Stimulated activated naive B cell treated with anti-CD40 and anti-IgM and Interleukin-4, amounts not matched to agents 10 μg/mL and 1 μg/mL and 100 μg/mL, for 72 hours (primary cell): Measurements from ENCODE around the gene MCOLN2.
"Not testable (repeated sequence)": the region's sequence is repeated elsewhere in the genome, so short reads cannot be mapped to it uniquely, and the experiment has no call there.

ENCODE experiments used
- ATAC-seq, 2 donors: fragments of 150-1000 bp; cut with Tn5 transposase; replicated peaks; 2 replicates each; pipeline ENCODE4 v1.10.0; 2021; ENCODE audit warnings: moderate library complexity in 1 of 2
- DNase-seq: peaks from one replicate; pipeline ENCODE4 v3.0.0; 2021
- H3K27ac Mint-ChIP-seq: one replicate; pipeline ENCODE4 v1.8.0; 2022; ENCODE audit warnings: mild to moderate bottlenecking, mixed read lengths
- H3K27me3 Mint-ChIP-seq, 2 donors: one replicate each; pipeline ENCODE4 v1.8.0; 2022; ENCODE audit warnings: mixed read lengths in 2 of 2
- H3K36me3 Mint-ChIP-seq, 2 donors: one replicate each; pipeline ENCODE4 v1.8.0; 2022; ENCODE audit warnings: mixed read lengths in 2 of 2, mild to moderate bottlenecking in 1 of 2
- H3K4me1 Mint-ChIP-seq, 2 donors: one replicate each; pipeline ENCODE4 v1.8.0; 2022; ENCODE audit warnings: mixed read lengths in 2 of 2, mild to moderate bottlenecking in 1 of 2
- H3K4me3 Mint-ChIP-seq, 2 donors: one replicate each; pipeline ENCODE4 v1.8.0; 2022; ENCODE audit warnings: mild to moderate bottlenecking in 2 of 2, mixed read lengths in 2 of 2, moderate library complexity in 1 of 2
- H3K9me3 Mint-ChIP-seq, 2 donors: one replicate each; pipeline ENCODE4 v1.8.0; 2022; ENCODE audit warnings: mixed read lengths in 2 of 2, mild to moderate bottlenecking in 1 of 2

Gene MCOLN2

GRCh38 chr1:84996846-84997666 lies at the start of gene MCOLN2:
Gene MCOLN2 (minus strand): TSS chr1:84997113. CDS start chr1:84996872, 241 bp downstream.
- Mint-ChIP-seq H3K4me3 (peak within 1 kb of the TSS; percentile 87), H3K27me3 (no peaks in the 10 kb centered on the region), H3K36me3 (peaks cover 26% of the 10 kb centered on the region in 2 donors), H3K4me1 (peaks cover 27 to 53% of the 10 kb centered on the region in 2 donors), H3K9me3 (peaks cover 0 to 4% of the 10 kb centered on the region in 2 donors), H3K27ac (peak within 1 kb of the TSS; percentile 93)
- ATAC-seq (peak; percentile 61 to 63), DNase-seq (peak; percentile 65)

GRCh38 chr1:85042413-85042812 lies 45.5 kb upstream of the MCOLN2 start:
- Mint-ChIP-seq H3K27me3 (peaks cover 34 to 50% of the 10 kb centered on the region in 2 donors), H3K27ac (no peak overlapping the region), H3K4me3 (no peak overlapping the region), H3K9me3 (no peaks in the 10 kb centered on the region), H3K36me3 (peaks cover 0 to 4% of the 10 kb centered on the region in 2 donors), H3K4me1 (peaks cover 3 to 6% of the 10 kb centered on the region in 2 donors)
- ATAC-seq (no peak), DNase-seq (no peak)

- no peak for DNase-seq
- Mint-ChIP-seq H3K9me3 (no peaks in the 10 kb centered on the region), H3K36me3 (peaks cover 0 to 4% of the 10 kb centered on the region in 2 donors), H3K27ac (no peak overlapping the region), H3K4me3 (no peak overlapping the region), H3K4me1 (no peaks in the 10 kb centered on the region), H3K27me3 (peaks cover 32 to 45% of the 10 kb centered on the region in 2 donors)
- ATAC-seq, result no peak
Observed at GRCh38 chr1:85041793-85042192, 44.9 kb upstream of the MCOLN2 start.

GRCh38 chr1:85033221-85033620 lies 36.3 kb upstream of the MCOLN2 start:
- H3K27me3 Mint-ChIP-seq, result peaks cover 22 to 23% of the 10 kb centered on the region in 2 donors
- H3K36me3 Mint-ChIP-seq, result no peaks in the 10 kb centered on the region
- no peak for DNase-seq
- no peak for ATAC-seq
- H3K27ac Mint-ChIP-seq, result no peak overlapping the region
- H3K4me3 Mint-ChIP-seq, result no peak overlapping the region
- H3K9me3 Mint-ChIP-seq, result no peaks in the 10 kb centered on the region
- H3K4me1 Mint-ChIP-seq, result no peaks in the 10 kb centered on the region

- Mint-ChIP-seq H3K9me3 (no peaks in the 10 kb centered on the region), H3K4me1 (peaks cover 6 to 9% of the 10 kb centered on the region in 2 donors), H3K36me3 (no peaks in the 10 kb centered on the region), H3K27me3 (peaks cover 6 to 7% of the 10 kb centered on the region in 2 donors), H3K4me3 (no peak overlapping the region), H3K27ac (no peak overlapping the region)
- DNase-seq (no peak), ATAC-seq (no peak)
Observed at GRCh38 chr1:85030536-85030935, 33.6 kb upstream of the MCOLN2 start.

GRCh38 chr1:85028151-85028550 lies 31.2 kb upstream of the MCOLN2 start:
- Mint-ChIP-seq H3K9me3 (no peaks in the 10 kb centered on the region), H3K27ac (no peak overlapping the region), H3K4me3 (no peak overlapping the region), H3K4me1 (peaks cover 6 to 9% of the 10 kb centered on the region in 2 donors), H3K27me3 (no peaks in the 10 kb centered on the region), H3K36me3 (no peaks in the 10 kb centered on the region)
- no peak for ATAC-seq
- DNase-seq, result no peak

- DNase-seq (no peak), ATAC-seq (peak; percentile 86 to 95)
- Mint-ChIP-seq H3K27me3 (no peaks in the 10 kb centered on the region), H3K36me3 (no peaks in the 10 kb centered on the region), H3K4me1 (peaks cover 6 to 9% of the 10 kb centered on the region in 2 donors), H3K27ac (no peak overlapping the region), H3K9me3 (no peaks in the 10 kb centered on the region), H3K4me3 (peak overlapping the region in 1 of 2 donors; percentile 6)
Observed at GRCh38 chr1:85027242-85027983, 30.5 kb upstream of the MCOLN2 start.

- Mint-ChIP-seq H3K9me3 (no peaks in the 10 kb centered on the region), H3K27me3 (no peaks in the 10 kb centered on the region), H3K4me3 (no peak overlapping the region), H3K4me1 (peaks cover 6 to 9% of the 10 kb centered on the region in 2 donors), H3K36me3 (no peaks in the 10 kb centered on the region), H3K27ac (no peak overlapping the region)
- no peak for DNase-seq
- no peak for ATAC-seq
Observed at GRCh38 chr1:85025940-85026339, 29.0 kb upstream of the MCOLN2 start.

GRCh38 chr1:85024736-85025135 lies 27.8 kb upstream of the MCOLN2 start:
- H3K27me3 Mint-ChIP-seq, result no peaks in the 10 kb centered on the region
- DNase-seq (no peak), ATAC-seq (no peak)
- H3K4me3 Mint-ChIP-seq, result no peak overlapping the region
- H3K9me3 Mint-ChIP-seq, result no peaks in the 10 kb centered on the region
- peaks cover 6 to 9% of the 10 kb centered on the region in 2 donors for H3K4me1 Mint-ChIP-seq
- no peak overlapping the region for H3K27ac Mint-ChIP-seq
- H3K36me3 Mint-ChIP-seq, result no peaks in the 10 kb centered on the region

- no peak for DNase-seq
- Mint-ChIP-seq H3K4me1 (peaks cover 6 to 8% of the 10 kb centered on the region in 2 donors), H3K27me3 (no peaks in the 10 kb centered on the region), H3K27ac (no peak overlapping the region), H3K9me3 (no peaks in the 10 kb centered on the region), H3K4me3 (no peak overlapping the region), H3K36me3 (peaks cover 0 to 2% of the 10 kb centered on the region in 2 donors)
- no peak for ATAC-seq
Observed at GRCh38 chr1:85022700-85023099, 25.8 kb upstream of the MCOLN2 start.

- ATAC-seq, result no peak
- DNase-seq, result no peak
- Mint-ChIP-seq H3K27ac (no peak overlapping the region), H3K36me3 (peaks cover 0 to 2% of the 10 kb centered on the region in 2 donors), H3K4me1 (no peaks in the 10 kb centered on the region), H3K4me3 (no peak overlapping the region), H3K27me3 (peaks cover 4% of the 10 kb centered on the region in 2 donors), H3K9me3 (peaks cover 0 to 1% of the 10 kb centered on the region in 2 donors)
Observed at GRCh38 chr1:85019994-85020393, 23.1 kb upstream of the MCOLN2 start.

- H3K9me3 Mint-ChIP-seq, result peaks cover 0 to 1% of the 10 kb centered on the region in 2 donors
- ATAC-seq (no peak), DNase-seq (no peak)
- H3K27me3 Mint-ChIP-seq, result peaks cover 15 to 21% of the 10 kb centered on the region in 2 donors
- H3K27ac Mint-ChIP-seq, result no peak overlapping the region
- no peak overlapping the region for H3K4me3 Mint-ChIP-seq
- no peaks in the 10 kb centered on the region for H3K4me1 Mint-ChIP-seq
- H3K36me3 Mint-ChIP-seq, result peaks cover 0 to 2% of the 10 kb centered on the region in 2 donors
Observed at GRCh38 chr1:85015826-85016225, 18.9 kb upstream of the MCOLN2 start.

- peaks cover 38 to 65% of the 10 kb centered on the region in 2 donors for H3K27me3 Mint-ChIP-seq
- peaks cover 25 to 40% of the 10 kb centered on the region in 2 donors for H3K36me3 Mint-ChIP-seq
- not testable (repeated sequence) for H3K27ac Mint-ChIP-seq
Observed at GRCh38 chr1:85005641-85006040, 8.7 kb upstream of the MCOLN2 start.

GRCh38 chr1:85001742-85002141 lies 4.8 kb upstream of the MCOLN2 start:
- peak overlapping the region in 1 of 2 donors; percentile 4 for H3K4me3 Mint-ChIP-seq
- peaks cover 16 to 39% of the 10 kb centered on the region in 2 donors for H3K4me1 Mint-ChIP-seq

More at GRCh38 chr1:85005641-85006040, 8.7 kb upstream of the MCOLN2 start:
- Mint-ChIP-seq H3K4me1 (peaks cover 11 to 33% of the 10 kb centered on the region in 2 donors), H3K9me3 (peaks cover 25 to 26% of the 10 kb centered on the region in 2 donors)
- ATAC-seq, DNase-seq, H3K4me3 Mint-ChIP-seq: not testable (repeated sequence)

More at GRCh38 chr1:85001742-85002141, 4.8 kb upstream of the MCOLN2 start:
- Mint-ChIP-seq H3K36me3 (peaks cover 15 to 24% of the 10 kb centered on the region in 2 donors), H3K9me3 (peaks cover 15 to 20% of the 10 kb centered on the region in 2 donors), H3K27me3 (peaks cover 18 to 35% of the 10 kb centered on the region in 2 donors), H3K27ac (no peak overlapping the region)
- no peak for DNase-seq
- no peak for ATAC-seq
